HepG2 (cell line): ENCODE measurements around the gene FALEC. TPM values are rescaled to one million over a fixed set of nuclear protein-coding genes. Genes with fewer than 3 reads are reported as not detected.

Source experiments
- ARNT2 ChIP-seq: sonication (generic); formaldehyde crosslinking; IDR thresholded peaks from 2 replicates; pipeline ENCODE4 v1.8.0; 2022; ENCODE audit warnings: mild to moderate bottlenecking, low read depth, missing genetic modification reagents, moderate library complexity
- CBFB ChIP-seq: sonication (generic); formaldehyde crosslinking; IDR thresholded peaks from 2 replicates; pipeline ENCODE4 v1.4.0; 2020; ENCODE audit warnings: missing genetic modification reagents
- EEA1 ChIP-seq: sonication (generic); formaldehyde crosslinking; IDR thresholded peaks from 2 replicates; pipeline ENCODE4 v1.5.1; 2020; ENCODE audit warnings: mild to moderate bottlenecking, missing genetic modification reagents, borderline replicate concordance
- MAZ ChIP-seq, 2 experiments: sonication (generic) in 1 of 2; formaldehyde crosslinking in 1 of 2; IDR thresholded peaks; 2 replicates each; pipeline versions ENCODE4 v1.5.0 to v1.6.1; 2012 to 2020; ENCODE audit warnings: low read depth in 2 of 2, mild to moderate bottlenecking in 2 of 2, borderline replicate concordance in 1 of 2, improper control_type of control experiment in 1 of 2, low read length in 1 of 2, missing genetic modification reagents in 1 of 2, moderate library complexity in 1 of 2
- MEF2D ChIP-seq: sonication (generic); formaldehyde crosslinking; IDR thresholded peaks from 2 replicates; pipeline ENCODE4 v1.5.1; 2020; ENCODE audit warnings: mild to moderate bottlenecking, missing genetic modification reagents
- MEIS2 ChIP-seq: sonication (generic); formaldehyde crosslinking; IDR thresholded peaks from 2 replicates; pipeline ENCODE4 v1.9.0; 2021; ENCODE audit warnings: mild to moderate bottlenecking, missing genetic modification reagents
- PITX1 ChIP-seq: sonication (generic); formaldehyde crosslinking; IDR thresholded peaks from 2 replicates; pipeline ENCODE4 v1.5.1; 2020; ENCODE audit warnings: mild to moderate bottlenecking, missing genetic modification reagents
- SNAPC5 ChIP-seq: sonication (generic); formaldehyde crosslinking; IDR thresholded peaks from 2 replicates; pipeline ENCODE4 v1.8.1; 2023; ENCODE audit warnings: mild to moderate bottlenecking, missing genetic modification reagents, borderline replicate concordance
- SRSF9 ChIP-seq: fragments of 200-400 bp; formaldehyde crosslinking; IDR thresholded peaks from 2 replicates; pipeline ENCODE4 v1.6.1; 2018; ENCODE audit warnings: borderline replicate concordance, mild to moderate bottlenecking, low read depth, low read length; ENCODE audit not compliant: insufficient read depth, poor library complexity, severe bottlenecking
- TCF7L2 ChIP-seq: IDR thresholded peaks from 2 replicates; pipeline ENCODE4 v1.6.1; 2011; ENCODE audit warnings: mild to moderate bottlenecking, low read depth, low read length, moderate library complexity
- ZNF205 ChIP-seq: IDR thresholded peaks from 2 replicates; pipeline ENCODE4 v1.6.1; 2018; ENCODE audit warnings: missing biosample characterization, missing genetic modification reagents
- ZNF260 ChIP-seq: sonication (generic); formaldehyde crosslinking; IDR thresholded peaks from 2 replicates; pipeline ENCODE4 v1.4.0; 2020; ENCODE audit warnings: missing genetic modification reagents, low read depth, mild to moderate bottlenecking, borderline replicate concordance
- ZNF3 ChIP-seq: IDR thresholded peaks from 2 replicates; pipeline ENCODE4 v1.7.0; 2017; ENCODE audit warnings: inconsistent platforms
- ZNF446 ChIP-seq: sonication (generic); formaldehyde crosslinking; IDR thresholded peaks from 2 replicates; pipeline ENCODE4 v1.5.0; 2020; ENCODE audit warnings: mild to moderate bottlenecking, missing genetic modification reagents
- ZNF577 ChIP-seq: sonication (generic); formaldehyde crosslinking; IDR thresholded peaks from 2 replicates; pipeline ENCODE4 v1.4.0; 2020; ENCODE audit warnings: mild to moderate bottlenecking, low read depth, missing genetic modification reagents, borderline replicate concordance
- ZNF609 ChIP-seq: sonication (generic); formaldehyde crosslinking; IDR thresholded peaks from 2 replicates; pipeline ENCODE4 v1.4.0; 2020; ENCODE audit warnings: mild to moderate bottlenecking, missing genetic modification reagents, borderline replicate concordance
- ZNF703 ChIP-seq: sonication (generic); formaldehyde crosslinking; IDR thresholded peaks from 2 replicates; pipeline ENCODE4 v1.5.1; 2020; ENCODE audit warnings: missing genetic modification reagents, mild to moderate bottlenecking, moderate library complexity, borderline replicate concordance
- polyA plus RNA-seq, 8 experiments: library from polyadenylated mRNA; depleted of rRNA in 3 of 8; stranded (reverse) in 7 of 8; unstranded in 1 of 8; fragments of >200 nt; fragmentation: Illumina TruSeq in 4 of 8; extraction: Trizol in 4 of 8; gene quantifications; 2 replicates each; pipeline versions ENCODE4 v1.2.1 to v1.2.3, GENCODE V29; 2011 to 2016; ENCODE audit warnings: low read depth in 4 of 8, missing spikeins in 1 of 8, mixed read lengths in 1 of 8; ENCODE audit not compliant: insufficient read depth in 1 of 8
- total RNA-seq, 5 experiments: library from RNA; depleted of rRNA; stranded (reverse); fragments of >200 nt; fragmentation: Illumina TruSeq; extraction: Trizol; gene quantifications; 2 replicates each; pipeline ENCODE4 v1.2.3, GENCODE V29; 2016; ENCODE audit warnings: low read depth in 1 of 5
- TF ChIP-seq, protein P1 (sequence below), 2 experiments: sonication (generic) in 1 of 2; formaldehyde crosslinking in 1 of 2; IDR thresholded peaks; 2 replicates each; pipeline versions ENCODE4 v1.4.0 to v1.6.1; 2018 to 2020; ENCODE audit warnings: missing genetic modification reagents in 2 of 2, borderline replicate concordance in 1 of 2, low read depth in 1 of 2, mild to moderate bottlenecking in 1 of 2, missing biosample characterization in 1 of 2
- TF ChIP-seq, protein P2 (sequence below): sonication (generic); formaldehyde crosslinking; IDR thresholded peaks from 2 replicates; pipeline ENCODE4 v1.4.0; 2020; ENCODE audit warnings: mild to moderate bottlenecking, missing genetic modification reagents
- TF ChIP-seq, protein P3 (sequence below): sonication (generic); formaldehyde crosslinking; IDR thresholded peaks from 2 replicates; pipeline ENCODE4 v1.9.0; 2021; ENCODE audit warnings: missing genetic modification reagents, borderline replicate concordance

FALEC gene
- total and polyA plus RNA-seq, 2 of the 13 experiments (the other 11 are each of a cell fraction or from before 2014, with no cell fraction given) = 0.33 to 0.71 TPM

DNA sequence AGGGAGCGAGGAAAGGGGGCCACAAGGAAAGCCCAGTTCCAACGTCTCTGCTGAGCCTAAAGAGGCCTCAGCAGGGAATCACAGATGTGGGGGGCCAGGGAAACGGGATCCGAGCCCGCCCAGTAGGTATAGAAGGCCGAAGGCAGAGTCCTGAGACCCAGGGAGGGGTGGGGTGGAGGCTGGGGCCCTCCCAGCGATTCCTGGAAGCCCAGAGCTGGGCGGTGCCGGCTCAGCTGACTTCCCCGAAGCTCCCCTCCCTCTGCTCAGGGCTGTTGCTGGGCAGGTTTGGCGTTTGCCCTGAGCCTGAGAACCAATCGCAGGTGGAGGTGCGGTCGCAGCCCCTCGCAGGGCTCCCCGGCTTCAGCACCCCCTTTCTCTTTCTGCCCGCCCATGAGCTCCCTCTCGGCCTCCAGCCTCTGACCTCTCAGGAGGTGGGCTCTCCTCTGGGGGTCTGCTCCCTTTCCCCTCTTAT, 46.5 kb downstream of the FALEC start (continued):
- TF ChIP-seq ZNF609 (CRISPR knock-in tag) = no peak; the same call in 1 of the 2 replicates
- TF ChIP-seq ARNT2 (CRISPR knock-in tag) = no peak
- TF ChIP-seq, protein P1, sequence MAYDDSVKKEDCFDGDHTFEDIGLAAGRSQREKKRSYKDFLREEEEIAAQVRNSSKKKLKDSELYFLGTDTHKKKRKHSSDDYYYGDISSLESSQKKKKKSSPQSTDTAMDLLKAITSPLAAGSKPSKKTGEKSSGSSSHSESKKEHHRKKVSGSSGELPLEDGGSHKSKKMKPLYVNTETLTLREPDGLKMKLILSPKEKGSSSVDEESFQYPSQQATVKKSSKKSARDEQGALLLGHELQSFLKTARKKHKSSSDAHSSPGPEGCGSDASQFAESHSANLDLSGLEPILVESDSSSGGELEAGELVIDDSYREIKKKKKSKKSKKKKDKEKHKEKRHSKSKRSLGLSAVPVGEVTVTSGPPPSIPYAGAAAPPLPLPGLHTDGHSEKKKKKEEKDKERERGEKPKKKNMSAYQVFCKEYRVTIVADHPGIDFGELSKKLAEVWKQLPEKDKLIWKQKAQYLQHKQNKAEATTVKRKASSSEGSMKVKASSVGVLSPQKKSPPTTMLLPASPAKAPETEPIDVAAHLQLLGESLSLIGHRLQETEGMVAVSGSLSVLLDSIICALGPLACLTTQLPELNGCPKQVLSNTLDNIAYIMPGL (CRISPR knock-in tag; IDR thresholded peaks at IDR 0.05; ENCODE audit: borderline replicate concordance in 1 of 2, low read depth in 1 of 2) = peak; percentile 1 to 75; a peak in 2 of 4 replicates
- TF ChIP-seq ZNF577 (CRISPR knock-in tag) = no peak
- TF ChIP-seq SNAPC5 (CRISPR knock-in tag) = 0 out of 2 replicates have a peak, but pooled peaks have one; percentile 43
- peak; percentile 75; the same call in 1 of the 2 replicates for TF ChIP-seq MAZ (IDR thresholded peaks at IDR 0.05; ENCODE audit: borderline replicate concordance, low read depth, low read length)
- TF ChIP-seq MAZ (CRISPR knock-in tag; IDR thresholded peaks at IDR 0.05; ENCODE audit: low read depth) = peak; percentile 79
- TF ChIP-seq, protein P2, sequence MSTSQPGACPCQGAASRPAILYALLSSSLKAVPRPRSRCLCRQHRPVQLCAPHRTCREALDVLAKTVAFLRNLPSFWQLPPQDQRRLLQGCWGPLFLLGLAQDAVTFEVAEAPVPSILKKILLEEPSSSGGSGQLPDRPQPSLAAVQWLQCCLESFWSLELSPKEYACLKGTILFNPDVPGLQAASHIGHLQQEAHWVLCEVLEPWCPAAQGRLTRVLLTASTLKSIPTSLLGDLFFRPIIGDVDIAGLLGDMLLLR (CRISPR knock-in tag) = no peak
- TF ChIP-seq MEIS2 (CRISPR knock-in tag) = no peak
- no peak for TF ChIP-seq EEA1 (CRISPR knock-in tag)
- TF ChIP-seq, protein P3, sequence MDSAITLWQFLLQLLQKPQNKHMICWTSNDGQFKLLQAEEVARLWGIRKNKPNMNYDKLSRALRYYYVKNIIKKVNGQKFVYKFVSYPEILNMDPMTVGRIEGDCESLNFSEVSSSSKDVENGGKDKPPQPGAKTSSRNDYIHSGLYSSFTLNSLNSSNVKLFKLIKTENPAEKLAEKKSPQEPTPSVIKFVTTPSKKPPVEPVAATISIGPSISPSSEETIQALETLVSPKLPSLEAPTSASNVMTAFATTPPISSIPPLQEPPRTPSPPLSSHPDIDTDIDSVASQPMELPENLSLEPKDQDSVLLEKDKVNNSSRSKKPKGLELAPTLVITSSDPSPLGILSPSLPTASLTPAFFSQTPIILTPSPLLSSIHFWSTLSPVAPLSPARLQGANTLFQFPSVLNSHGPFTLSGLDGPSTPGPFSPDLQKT (CRISPR knock-in tag) = no peak
- no peak for TF ChIP-seq ZNF205 (CRISPR knock-in tag)
- TF ChIP-seq TCF7L2 = no peak
- no peak for TF ChIP-seq PITX1
- no peak for TF ChIP-seq ZNF3 (CRISPR knock-in tag)
- no peak for TF ChIP-seq SRSF9
- no peak for TF ChIP-seq ZNF260 (CRISPR knock-in tag)
- no peak for TF ChIP-seq ZNF446
- TF ChIP-seq ZNF703 (CRISPR knock-in tag) = no peak
- no peak; the same call in 1 of the 2 replicates for TF ChIP-seq MEF2D (CRISPR knock-in tag)
- TF ChIP-seq CBFB (CRISPR knock-in tag) = peak; percentile 74; the same call in 1 of the 2 replicates
